Right ventricle myocardium superior (tissue), 1 donor: ENCODE data around the gene EGR1. TPM values are rescaled to one million over a fixed set of nuclear protein-coding genes. Genes with fewer than 3 reads are reported as not detected.
"Not testable (repeated sequence)": the region's sequence is repeated elsewhere in the genome, so short reads cannot be mapped to it uniquely, and the experiment has no call there.

ENCODE experiments used
- ATAC-seq: fragments of 200-7000 bp; cut with Tn5 transposase; one replicate; pipeline ENCODE4 v1.9.1; 2020; ENCODE audit warnings: mild to moderate bottlenecking; ENCODE audit not compliant: poor library complexity
- DNase-seq: peaks from one replicate; pipeline ENCODE4 v3.0.0-alpha.2; 2020
- intact Hi-C: fragments of 100-400 bp; cut with DNase I; formaldehyde crosslinking; loops from one replicate; pipeline ENCODE4 v1.11.2; 2022
- total RNA-seq: library from RNA; stranded (reverse); fragmentation: NEBNext Ultra II Directional; extraction: Animal tissue kit (Norgen Biotek cat#: 25700); gene quantifications from one replicate; pipeline ENCODE4 v1.2.1, GENCODE V29; 2021
- donor health status: DM: no; HTN: yes; CAD: no; lungs with severe emphysema.

EGR1 gene
- total RNA-seq, 1 donor from 2014 or later = 6.8 TPM

GRCh38 chr5:138492560-138493045 lies 27.3 kb downstream of the EGR1 start:
- no peak for DNase-seq
- intact Hi-C loops = no loop called here
- ATAC-seq = no peak

- ATAC-seq (no peak), DNase-seq (no peak)
- intact Hi-C loops = no loop called here
Measured at GRCh38 chr5:138495351-138495750, 30.1 kb downstream of the EGR1 start.

GRCh38 chr5:138498376-138498775 lies 33.1 kb downstream of the EGR1 start:
- intact Hi-C loops = no loop called here
- ATAC-seq (no peak), DNase-seq (no peak)

GRCh38 chr5:138502121-138502520 lies 36.8 kb downstream of the EGR1 start:
- intact Hi-C loops = loop anchor here (5.0 kb wide), 3 partner anchors 35 to 50 kb away; partner anchors contain the start of gene EGR1
- ATAC-seq (no peak), DNase-seq (no peak)

GRCh38 chr5:138502521-138502920 lies 37.2 kb downstream of the EGR1 start:
- ATAC-seq (no peak), DNase-seq (no peak)
- intact Hi-C loops = loop anchor here (5.0 kb wide), 3 partner anchors 35 to 50 kb away; partner anchors contain the start of gene EGR1

GRCh38 chr5:138503487-138504270 lies 38.4 kb downstream of the EGR1 start:
- ATAC-seq (peak; percentile 85), DNase-seq (no peak)
- intact Hi-C loops = loop anchor here (5.0 kb wide), 3 partner anchors 34 to 51 kb away; partner anchors contain the start of gene EGR1

- intact Hi-C loops = loop anchor here (5.0 kb wide), 3 partner anchors 33 to 52 kb away; partner anchors contain the start of gene EGR1
- ATAC-seq (peak; percentile 85), DNase-seq (no peak)
Measured at GRCh38 chr5:138504799-138505198, 39.5 kb downstream of the EGR1 start.

- DNase-seq (no peak), ATAC-seq (no peak)
- intact Hi-C loops = no loop called here
Measured at GRCh38 chr5:138506370-138507306, 41.4 kb downstream of the EGR1 start.

- DNase-seq, ATAC-seq, intact Hi-C loops: not testable (repeated sequence)
Measured at GRCh38 chr5:138507485-138507884, 42.2 kb downstream of the EGR1 start.

- ATAC-seq = no peak
- no peak for DNase-seq
- intact Hi-C loops = no loop called here
Measured at GRCh38 chr5:138508958-138509357, 43.7 kb downstream of the EGR1 start.

- ATAC-seq (no peak), DNase-seq (no peak)
- intact Hi-C loops = no loop called here
Measured at GRCh38 chr5:138514021-138514420, 48.7 kb downstream of the EGR1 start.

- intact Hi-C loops = no loop called here
Measured at GRCh38 chr5:138515556-138516245, 50.4 kb downstream of the EGR1 start.

GRCh38 chr5:138517437-138517836 lies 52.2 kb downstream of the EGR1 start:
- intact Hi-C loops = no loop called here
- ATAC-seq (no peak), DNase-seq (no peak)

More at GRCh38 chr5:138515556-138516245, 50.4 kb downstream of the EGR1 start:
- DNase-seq (no peak), ATAC-seq (no peak)

Other genes starting within 250 kb of the EGR1 start
- 0.94 TPM for gene GFRA3, start 190.9 kb upstream of the EGR1 start, total RNA-seq
- gene CDC25C, start 133.7 kb upstream of the EGR1 start, total RNA-seq = 0.16 TPM
- gene FAM53C, start 127.2 kb upstream of the EGR1 start, total RNA-seq = 27.9 TPM
- 36.9 TPM for gene KDM3B, start 112.8 kb upstream of the EGR1 start, total RNA-seq
- gene REEP2, start 26.4 kb upstream of the EGR1 start, total RNA-seq = 6.1 TPM
- 80.9 TPM for gene ETF1, start 77.8 kb downstream of the EGR1 start, total RNA-seq
- 290 TPM for gene HSPA9, start 109.9 kb downstream of the EGR1 start, total RNA-seq